NCI-H774 (cell line): ENCODE results near the gene RGS6.
A peak's percentile ranks its signal among the peaks of the same experiment; 100 is the strongest.

ENCODE experiments used
- DNase-seq: peaks from one replicate; lab custom pipeline; 2025; lab: John Stamatoyannopoulos, UW

The RGS6 gene

DNA sequence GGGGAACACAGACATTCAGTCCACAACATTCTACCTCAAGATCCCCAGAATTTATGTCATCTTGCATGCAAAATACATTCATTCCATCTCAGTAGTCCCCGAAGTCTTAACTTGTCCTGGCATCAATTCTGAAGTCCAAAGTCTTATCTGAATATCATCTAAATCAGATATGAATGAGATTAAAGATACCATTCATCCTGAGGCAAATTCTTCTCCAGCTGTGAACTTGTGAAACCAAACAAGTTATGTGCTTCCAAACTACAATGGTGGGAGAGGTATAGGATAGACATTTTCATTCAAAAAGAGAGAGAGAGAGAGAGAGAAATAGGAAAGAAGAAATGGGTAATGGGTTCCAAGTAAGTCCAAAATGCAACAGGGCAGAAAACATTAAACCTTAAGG is 571.0 kb downstream of the RGS6 start:
- DNase-seq, result no peak

DNA sequence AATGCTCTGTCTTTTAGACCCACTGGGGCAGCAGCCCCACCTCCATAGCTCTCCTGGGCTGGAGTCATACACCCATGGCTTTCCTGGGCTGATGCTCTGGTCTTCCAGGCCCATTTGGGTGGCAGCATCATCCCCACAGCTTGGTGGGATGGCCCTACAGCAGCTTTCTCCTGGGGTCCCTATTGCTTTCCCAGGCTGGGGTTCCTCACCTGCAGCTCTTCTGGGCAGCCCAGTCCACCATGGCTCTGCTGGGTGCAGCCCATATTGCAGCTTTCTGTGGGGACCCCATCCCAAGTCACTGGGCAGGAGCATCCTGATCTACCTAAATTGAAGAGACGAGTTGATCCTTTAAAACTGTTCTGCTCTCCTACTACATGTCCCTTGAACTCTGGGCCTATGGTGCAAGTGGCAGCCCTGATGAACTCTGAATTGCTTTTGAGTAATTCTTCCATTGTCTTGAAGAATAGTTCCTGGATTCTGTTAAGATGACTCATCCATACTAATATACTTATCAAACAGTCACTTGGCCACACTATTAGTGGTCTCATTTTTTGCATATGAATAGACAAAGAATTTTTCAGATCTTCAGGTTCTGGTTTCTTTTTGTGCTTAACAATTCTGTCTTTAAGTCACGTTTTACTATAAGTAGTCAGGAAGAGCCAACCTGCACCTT is 571.6 kb downstream of the RGS6 start:
- no peak for DNase-seq

DNA sequence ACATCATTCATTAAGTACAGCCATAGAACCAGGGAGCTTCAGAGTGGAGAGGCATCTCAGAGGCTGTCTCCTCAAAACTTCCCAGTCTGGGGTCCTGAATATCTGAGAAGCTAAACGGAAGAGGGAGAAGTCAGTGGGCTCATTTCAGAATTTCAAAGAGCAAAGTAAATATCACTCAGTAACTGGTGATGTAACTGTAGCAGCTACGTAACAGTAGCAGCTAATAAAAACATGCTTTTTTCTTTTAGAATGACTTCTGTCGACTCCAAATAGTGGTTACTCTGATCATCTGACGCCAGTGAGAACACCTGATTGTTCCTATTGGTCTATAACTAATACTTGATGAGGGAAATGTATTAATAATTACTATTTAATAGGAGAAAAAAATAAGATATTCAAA is 578.3 kb downstream of the RGS6 start:
- no peak for DNase-seq

DNA sequence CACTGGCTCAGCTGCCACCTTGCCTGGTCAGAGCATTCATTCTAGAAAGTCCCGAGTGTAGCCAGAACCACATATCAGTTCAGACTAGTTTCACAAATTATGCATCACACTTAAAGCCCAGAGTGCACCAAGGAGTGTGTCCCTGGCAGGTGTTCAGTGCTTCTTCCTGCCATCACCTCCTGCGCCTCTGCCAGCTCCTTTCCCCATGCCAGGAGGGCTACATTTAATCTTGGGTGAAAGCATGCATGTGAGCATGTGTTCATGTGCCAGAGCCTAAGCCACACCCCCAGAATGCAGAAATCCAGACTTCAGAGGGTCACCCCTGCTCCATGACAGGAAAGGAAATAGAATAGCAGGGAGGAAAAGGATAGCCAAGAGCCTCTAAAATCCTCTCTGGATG is 580.1 kb downstream of the RGS6 start:
- DNase-seq, result no peak

DNA sequence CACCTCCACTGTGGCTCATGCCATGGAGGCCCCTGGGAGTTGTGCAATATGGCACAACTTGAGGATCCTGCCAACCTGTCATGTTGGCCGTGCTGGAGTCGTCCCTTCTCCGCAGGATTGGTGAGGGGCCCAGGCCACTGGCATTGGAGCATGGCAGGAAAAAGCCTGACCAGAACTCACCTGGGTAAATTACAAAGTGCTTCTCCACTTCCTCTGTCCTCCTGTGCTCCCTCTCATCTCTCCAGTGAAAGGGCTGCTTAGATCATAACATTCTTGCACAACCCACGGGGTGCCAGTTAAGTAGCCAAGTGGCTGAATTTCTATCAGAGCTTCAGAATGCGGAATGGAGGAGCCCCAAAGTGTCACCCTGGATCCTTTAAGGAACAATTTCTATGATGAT is 580.7 kb downstream of the RGS6 start:
- DNase-seq, result no peak

DNA sequence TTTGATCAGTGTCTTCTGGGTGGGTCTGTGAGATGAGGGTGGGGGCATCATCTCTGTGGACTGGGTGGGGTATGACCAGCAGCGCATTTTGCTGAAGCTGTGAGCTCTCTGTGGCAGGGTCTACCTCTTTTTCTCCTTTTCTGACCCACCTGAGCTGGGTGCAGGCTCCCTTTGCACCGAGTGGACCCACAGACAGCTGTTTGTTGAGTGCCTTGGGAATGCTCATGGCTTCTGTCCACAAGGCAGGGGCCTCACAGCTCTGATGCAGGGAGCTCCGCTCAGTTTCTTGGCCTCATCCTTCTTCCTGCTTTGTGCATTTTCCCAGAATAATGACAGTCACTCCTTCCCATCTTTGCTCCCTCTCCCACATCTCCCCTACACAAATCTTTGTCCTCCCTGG is 581.1 kb downstream of the RGS6 start:
- no peak for DNase-seq

DNA sequence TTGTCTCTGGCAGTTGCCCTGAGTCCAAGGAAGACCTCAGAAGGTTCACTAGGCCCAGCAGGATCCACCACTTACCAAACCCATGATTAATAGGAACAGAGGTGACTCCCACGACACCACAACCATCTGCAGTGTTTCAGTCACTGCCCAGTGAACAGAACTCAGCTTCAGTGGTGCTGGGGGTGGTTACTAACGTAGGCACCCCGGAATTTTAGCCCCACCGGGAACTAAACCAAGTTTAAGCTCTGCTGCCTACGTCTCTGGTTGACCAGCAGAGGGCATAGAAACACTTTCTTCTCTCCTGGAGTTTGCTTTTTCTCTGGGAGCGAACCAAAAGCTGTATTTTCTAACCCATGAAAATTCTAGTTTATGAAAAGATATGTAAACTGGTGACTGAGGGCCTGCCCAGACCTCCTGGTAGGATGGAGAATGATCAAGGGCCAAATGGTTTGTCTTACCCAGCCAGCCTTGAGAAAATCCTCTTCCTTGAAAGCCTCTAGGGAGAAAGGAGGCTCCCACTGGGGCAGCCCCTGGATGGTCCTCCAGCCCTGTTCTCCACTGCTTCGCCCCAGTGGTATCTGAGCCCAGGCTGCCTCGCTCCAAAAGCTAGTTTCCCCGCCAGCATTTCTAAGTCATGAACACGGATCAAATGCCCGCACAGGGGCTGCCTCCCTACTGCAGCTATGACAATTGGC is 581.9 kb downstream of the RGS6 start:
- no peak for DNase-seq

DNA sequence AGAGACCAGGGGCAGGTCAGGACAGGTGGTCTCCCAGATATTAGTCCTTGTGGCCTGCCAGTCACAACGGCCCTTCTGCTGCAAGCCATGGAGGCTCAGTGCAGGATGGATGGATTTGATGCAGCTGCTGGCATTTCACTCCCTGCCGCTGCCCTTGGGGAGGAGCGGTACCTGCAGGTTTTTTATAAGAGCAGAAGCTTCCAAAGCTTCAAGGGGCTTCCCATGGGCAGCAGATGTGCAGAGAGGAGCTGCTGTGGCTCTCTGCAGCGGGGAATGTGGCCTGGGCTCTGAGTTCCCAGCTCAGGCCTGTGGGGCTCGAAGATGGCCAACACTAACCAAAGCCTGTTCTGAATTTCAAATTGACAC is 582.4 kb downstream of the RGS6 start:
- DNase-seq, result no peak

DNA sequence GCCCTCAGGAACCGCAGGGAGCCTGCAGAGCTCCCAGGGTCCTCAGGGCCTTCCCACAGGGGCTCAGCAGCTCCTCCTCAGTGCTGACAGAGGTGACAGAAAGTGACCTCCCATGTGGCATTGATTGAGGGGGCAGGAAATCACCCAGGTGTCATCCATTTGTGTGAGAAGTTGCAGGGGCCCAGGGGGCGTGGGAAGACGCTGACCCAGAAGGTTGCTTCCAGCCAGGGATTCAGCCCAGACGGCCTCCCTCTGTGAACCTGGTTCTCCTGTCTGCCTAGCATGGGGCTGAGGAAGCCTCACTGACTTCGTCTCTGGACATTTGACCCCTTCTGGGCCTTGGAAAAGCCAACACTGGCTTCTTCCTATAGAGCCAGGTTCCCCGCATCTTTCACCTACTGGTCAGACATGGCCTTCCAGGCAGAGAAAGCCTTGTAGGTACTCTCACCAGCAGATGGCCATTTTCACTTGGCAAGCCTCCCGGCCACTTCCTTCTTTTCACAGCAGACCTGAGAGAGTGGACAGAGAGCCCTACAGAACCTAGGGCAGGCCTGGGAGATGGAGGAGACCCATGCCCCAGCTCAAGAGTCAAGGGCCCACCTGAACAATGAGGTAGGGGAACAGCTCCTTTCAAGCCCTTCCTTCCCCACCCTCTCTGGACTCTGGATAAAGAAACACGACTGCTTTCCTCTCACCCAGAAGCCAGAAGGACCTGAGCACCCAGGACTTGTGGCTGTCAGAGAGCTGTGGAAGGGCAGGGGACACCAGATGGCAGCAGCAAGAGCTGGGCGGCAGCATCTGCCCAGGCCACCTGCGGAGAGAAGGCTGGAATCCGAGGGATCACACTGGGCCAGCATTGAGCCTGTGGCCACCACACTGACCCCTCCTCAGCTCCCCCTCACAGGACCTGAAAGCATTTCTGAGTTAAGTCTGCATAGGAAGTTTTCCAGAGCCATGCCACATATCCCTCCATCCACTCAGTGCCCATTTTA is 583.8 kb downstream of the RGS6 start:
- DNase-seq, result no peak

DNA sequence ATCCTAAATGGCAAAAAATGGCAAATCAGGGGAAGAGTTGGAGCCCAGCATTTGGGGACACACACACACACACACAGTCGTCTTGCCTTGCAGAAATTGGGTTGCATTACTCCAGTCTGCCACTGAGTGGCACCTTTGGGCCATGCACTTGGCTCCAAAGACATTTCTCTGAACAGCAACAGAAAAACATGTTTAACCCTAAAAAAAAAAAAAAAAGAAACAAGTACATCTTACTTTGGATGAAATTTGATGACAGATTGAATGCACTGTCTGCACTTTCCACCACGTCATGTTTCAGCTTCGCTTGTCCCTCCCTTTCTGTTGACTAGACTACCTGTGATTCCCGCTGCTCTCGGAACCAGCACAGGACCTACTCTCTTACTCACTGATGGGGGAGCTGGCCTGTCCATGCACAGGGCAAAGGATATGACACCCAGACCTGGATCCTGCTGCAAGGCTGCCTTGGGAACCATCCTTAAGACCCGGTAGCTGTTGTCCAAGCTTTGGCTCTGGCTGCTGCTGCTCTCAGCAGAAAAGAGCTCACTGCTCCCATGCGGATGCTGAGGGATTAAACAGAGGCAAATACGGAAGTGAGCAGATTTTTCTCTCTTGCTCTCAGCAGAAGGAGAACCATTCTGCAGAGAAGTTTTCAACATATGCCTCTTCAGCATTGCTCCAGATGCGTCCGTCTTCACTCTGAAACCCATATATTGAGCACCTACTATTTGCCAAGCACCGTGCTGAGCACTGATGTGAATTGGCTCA is 584.9 kb downstream of the RGS6 start:
- peak; percentile 5 for DNase-seq

DNA sequence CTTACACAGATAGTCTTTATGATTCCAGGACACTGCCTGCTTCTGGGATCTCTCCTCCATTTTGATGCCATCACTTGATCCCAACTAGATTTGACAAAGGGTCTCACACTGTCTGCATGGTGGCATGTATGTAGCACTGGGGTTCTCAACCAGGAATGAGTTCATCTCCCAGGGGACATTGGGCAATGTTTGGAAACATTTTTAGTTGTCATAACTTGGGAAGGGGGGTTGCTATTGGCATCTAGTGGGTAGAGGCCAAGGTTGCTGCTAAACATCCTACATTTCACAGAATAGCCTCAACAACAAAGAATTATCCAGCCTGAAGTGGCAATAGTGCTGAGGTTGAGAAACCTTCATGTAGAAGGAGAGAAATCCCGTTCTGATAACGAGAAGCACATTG is 585.5 kb downstream of the RGS6 start:
- DNase-seq, result no peak

DNA sequence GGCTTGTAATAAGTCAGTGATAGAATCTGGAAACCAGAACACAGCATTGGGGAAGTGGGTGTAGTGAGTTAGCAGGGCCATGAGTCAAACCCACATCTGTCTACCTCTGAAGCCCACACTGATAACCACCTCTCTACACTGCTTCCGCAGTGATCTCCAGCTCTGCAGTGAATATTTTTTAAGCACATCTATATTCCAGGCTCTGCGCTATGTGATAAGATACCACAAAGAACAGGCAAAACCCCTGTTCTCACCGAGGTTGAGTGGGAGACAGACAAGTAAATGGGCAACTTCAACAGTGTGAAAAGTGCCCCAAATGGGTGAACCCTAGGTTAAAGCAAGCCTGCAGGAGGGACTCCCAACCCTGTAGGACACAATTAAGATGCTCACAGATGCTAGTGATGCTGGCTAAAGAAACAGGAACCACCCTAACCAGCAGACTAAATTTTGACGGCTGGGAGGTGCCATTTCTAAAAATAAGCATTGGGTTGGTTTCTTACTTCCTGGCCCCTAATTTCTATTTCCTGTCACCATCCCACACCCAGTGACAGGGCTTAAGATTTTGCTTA is 586.7 kb downstream of the RGS6 start:
- DNase-seq, result no peak

DNA sequence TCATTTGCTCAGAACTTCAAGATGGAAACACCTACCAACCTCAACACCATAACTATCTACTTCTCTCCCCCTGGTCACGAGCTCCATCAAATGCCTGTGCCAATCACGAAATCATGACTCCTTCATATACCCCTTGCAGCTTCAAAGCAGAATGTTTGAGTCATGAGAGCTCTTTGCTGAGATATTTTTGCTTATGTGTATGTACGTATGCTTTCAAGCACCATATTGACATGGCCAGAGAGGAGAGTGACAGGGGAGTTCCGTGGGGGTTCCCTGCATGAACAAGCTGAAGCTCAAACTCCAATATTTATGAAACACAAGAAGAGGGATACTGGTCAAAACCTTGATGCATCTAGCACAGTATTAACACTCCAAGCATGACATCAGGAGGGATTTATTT is 587.3 kb downstream of the RGS6 start:
- no peak for DNase-seq

DNA sequence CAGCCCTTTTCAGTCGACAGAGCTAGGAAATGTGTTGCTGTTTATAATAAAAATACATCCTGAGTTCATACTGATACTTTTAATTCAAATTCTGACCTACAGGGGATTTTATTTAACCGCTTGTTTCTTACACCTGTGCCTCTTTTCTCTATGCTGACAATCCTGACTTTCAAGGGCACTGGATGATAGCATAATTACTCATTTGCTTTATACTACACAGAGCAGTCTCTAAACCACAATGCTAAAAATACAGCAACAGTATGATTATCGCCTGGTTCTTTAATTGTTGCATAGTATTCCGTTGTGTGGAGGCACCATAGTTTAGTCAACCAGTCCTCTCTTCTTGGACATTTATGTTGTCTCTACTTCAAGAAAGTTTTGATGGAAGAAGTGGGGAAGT is 588.8 kb downstream of the RGS6 start:
- no peak for DNase-seq

DNA sequence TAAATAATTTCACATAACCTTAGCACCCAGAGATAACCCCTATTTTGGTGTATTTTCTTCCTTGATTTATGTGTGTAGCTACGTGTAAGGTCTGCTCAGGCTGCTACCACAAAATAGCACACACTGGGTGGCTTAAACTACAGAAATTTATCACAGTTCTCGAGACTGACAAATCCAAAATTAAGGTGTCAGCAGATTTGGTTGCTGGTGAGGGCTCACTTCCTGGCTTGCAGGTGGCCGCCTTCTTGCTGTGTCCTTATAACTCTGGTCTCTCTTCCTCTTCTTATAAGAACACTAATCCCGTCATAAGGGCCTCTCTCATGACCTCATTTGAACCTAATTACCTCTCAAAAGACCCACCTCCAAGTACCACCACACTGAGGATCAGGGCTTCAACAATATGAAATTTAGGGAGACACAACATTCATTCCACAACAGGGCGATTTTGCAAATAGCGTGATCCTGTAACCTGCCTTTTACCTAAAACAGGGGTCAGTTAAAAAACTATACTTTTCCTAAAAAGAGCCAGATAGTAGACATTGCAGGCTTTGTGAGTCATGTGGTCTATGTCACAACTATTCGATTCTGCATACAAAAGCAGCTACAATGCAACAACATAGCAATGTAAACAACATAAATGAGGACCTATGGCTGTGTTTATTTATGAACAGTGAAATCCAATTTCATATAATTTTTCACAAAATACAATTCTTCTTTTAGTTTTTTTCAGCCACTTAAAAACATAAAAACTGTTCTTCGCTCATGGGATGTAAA is 589.9 kb downstream of the RGS6 start:
- no peak for DNase-seq

DNA sequence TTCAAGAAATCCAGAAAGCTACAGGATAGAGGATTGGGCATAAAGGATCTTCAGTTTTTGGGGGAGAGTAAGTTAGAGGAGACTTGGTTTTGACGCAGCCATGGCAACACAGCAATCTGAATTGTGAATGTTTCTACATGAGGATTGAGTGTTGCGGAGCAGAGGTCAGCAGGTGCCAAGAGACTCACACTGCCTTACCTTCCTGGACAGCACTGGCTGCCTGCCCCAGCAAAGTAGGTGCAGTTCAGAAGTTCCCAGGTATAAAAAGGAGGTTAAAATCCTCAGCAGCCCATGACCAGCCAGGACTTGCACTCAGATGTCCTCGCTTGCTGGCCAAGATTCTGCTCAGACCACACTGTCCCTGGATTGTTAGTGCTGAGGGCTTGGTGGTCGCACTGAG is 590.6 kb downstream of the RGS6 start:
- DNase-seq, result no peak

DNA sequence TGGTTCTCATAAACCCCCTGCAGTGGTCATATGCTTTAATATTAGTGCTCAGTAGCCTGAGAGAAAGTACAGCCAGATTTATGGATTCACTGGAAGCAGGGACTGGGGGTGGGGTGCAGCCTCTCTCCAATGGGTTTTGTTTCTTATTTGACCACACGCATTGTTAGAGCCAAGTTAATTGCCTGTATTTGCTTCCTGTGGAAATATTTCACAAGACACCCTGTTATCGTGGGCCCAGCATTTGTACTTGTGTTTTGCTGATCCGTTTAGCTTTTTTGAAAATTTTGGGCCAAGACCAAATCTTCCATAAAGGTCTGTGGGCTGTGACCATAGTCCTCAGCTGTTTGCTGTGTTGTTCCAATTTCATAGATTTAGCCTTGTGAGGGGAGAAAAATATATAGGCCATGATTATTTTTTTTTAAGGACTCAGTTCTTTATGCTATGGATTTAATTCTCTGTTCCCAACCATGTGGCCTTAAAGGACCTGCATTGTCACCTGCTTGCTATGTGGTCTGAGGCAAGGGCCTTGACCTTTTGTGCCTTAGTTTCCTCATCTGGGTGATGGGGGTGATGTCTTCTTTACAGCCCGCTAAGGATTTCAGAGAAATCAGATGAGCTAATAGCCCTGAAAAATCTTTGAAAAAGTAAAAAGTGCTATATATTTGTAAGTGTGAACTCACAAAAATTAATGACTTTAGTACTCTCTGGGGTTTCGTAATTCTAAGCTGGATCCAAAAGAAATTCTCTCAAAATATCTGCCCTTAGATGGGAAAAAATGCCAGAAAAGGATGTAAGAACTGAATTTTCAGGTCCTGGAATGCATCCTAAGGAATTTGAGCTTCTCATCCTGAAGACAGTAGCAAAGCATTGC is 591.4 kb downstream of the RGS6 start:
- DNase-seq, result no peak

DNA sequence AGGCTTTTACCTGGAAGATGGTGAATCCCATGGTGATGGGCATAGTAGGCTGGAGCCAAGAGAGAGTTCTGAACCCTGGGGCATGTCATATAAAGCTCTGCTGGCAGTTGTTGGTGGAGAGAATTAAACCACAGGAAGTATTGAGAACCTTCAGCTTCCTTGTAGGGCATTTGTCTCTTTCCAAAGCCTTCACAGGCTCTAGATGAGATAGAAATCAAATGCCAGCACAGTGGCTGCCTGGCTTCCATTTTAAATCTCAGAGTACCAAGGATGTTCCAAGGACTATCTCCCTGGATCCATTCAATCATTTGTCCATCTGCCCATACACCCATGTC is 592.0 kb downstream of the RGS6 start:
- no peak for DNase-seq

DNA sequence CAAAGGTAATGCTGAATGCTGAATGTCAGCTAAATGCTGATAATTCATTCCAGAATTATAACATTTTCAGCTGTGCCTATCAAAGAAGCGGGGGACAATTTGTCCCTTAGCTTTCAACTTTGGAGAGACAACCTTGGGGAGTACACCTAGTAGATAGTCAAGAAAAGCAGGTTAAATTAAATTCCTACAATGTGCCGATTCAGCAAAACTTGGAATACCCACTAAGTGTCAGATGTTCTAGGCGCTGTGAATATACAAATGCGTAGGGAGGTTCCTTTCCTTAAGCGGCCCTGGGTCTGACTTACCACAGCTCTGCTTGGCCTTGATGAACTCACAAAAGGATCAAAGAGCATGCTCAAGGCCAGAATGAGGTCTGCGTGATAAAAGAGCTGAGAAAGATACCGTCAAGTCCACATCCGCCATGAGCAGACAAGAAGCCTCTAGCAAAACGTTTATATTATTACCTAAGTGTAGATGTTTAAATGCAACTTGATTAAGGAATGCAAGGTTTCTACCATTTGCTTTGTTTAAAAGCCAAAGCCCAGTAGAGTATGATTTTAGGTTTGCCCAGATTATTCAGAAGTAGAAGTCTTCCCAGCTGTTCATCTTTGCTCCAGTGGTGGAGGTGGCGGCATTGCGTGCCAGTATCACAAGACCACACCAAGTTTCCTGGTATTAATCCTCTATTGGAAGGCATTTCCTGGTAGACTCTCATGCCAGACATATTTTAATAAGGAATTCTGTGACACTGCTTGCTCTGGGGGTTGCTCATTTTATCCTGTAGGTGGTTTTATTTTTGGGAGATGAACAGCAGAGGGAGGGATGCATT is 593.1 kb downstream of the RGS6 start:
- no peak for DNase-seq
